ENCODE measurements around the gene NR1D2. TPM values are rescaled to one million over a fixed set of nuclear protein-coding genes. Genes with fewer than 3 reads are reported as not detected.

The NR1D2 gene
- total RNA-seq, 1 experiment from 2014 or later = 9.5 TPM

- intact Hi-C loops (cut with micrococcal nuclease; ENCODE audit: unreplicated experiment) = no loop called here
- BruUV-seq (replicated peaks) = no TSS peak
- TF ChIP-seq SIN3A (IDR thresholded peaks at IDR 0.05; ENCODE audit: borderline replicate concordance, insufficient read depth, low read depth, low read length) = no peak
- no peak for TF ChIP-seq CTCF (IDR thresholded peaks at IDR 0.05)
- TF ChIP-seq, protein P1, sequence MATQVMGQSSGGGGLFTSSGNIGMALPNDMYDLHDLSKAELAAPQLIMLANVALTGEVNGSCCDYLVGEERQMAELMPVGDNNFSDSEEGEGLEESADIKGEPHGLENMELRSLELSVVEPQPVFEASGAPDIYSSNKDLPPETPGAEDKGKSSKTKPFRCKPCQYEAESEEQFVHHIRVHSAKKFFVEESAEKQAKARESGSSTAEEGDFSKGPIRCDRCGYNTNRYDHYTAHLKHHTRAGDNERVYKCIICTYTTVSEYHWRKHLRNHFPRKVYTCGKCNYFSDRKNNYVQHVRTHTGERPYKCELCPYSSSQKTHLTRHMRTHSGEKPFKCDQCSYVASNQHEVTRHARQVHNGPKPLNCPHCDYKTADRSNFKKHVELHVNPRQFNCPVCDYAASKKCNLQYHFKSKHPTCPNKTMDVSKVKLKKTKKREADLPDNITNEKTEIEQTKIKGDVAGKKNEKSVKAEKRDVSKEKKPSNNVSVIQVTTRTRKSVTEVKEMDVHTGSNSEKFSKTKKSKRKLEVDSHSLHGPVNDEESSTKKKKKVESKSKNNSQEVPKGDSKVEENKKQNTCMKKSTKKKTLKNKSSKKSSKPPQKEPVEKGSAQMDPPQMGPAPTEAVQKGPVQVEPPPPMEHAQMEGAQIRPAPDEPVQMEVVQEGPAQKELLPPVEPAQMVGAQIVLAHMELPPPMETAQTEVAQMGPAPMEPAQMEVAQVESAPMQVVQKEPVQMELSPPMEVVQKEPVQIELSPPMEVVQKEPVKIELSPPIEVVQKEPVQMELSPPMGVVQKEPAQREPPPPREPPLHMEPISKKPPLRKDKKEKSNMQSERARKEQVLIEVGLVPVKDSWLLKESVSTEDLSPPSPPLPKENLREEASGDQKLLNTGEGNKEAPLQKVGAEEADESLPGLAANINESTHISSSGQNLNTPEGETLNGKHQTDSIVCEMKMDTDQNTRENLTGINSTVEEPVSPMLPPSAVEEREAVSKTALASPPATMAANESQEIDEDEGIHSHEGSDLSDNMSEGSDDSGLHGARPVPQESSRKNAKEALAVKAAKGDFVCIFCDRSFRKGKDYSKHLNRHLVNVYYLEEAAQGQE (IDR thresholded peaks at IDR 0.05; ENCODE audit: insufficient read depth in 1 of 2, low read depth in 2 of 2, low read length in 1 of 2) = no peak
- TF ChIP-seq TCF7L2 (IDR thresholded peaks at IDR 0.05; ENCODE audit: low read depth, low read length) = no peak
- no peak for TF ChIP-seq POLR2AphosphoS5 (IDR thresholded peaks at IDR 0.05; ENCODE audit: low read depth, low read length)
- DNase-seq (ENCODE audit: low read depth, low spot score) = no peak
- Histone ChIP-seq H3K36me3 (ENCODE audit: control insufficient read depth, insufficient read depth, low read length) (no peaks in the 10 kb centered on the region; the same call in 1 of the 2 replicates), H3K27ac (ENCODE audit: low read length) (no peak overlapping the region), H3K27me3 (ENCODE audit: control insufficient read depth, insufficient read depth, low read length) (no peaks in the 10 kb centered on the region), H3K9me3 (ENCODE audit: control insufficient read depth, insufficient read depth, low read depth, low read length) (no peaks in the 10 kb centered on the region), H3K4me3 (ENCODE audit: low read depth in 2 of 2, low read length in 2 of 2) (no peak overlapping the region), H3K4me1 (ENCODE audit: control insufficient read depth, insufficient read depth, low read length) (no peaks in the 10 kb centered on the region)
- ChIA-PET CTCF (no interaction called here), POLR2A (no interaction called here)
- in situ Hi-C loops (cut with HindIII; ENCODE audit: low pct_unique_long_range_greater_than_20kb, low sequenced_read_pairs) = no loop called here
- no peak for ATAC-seq
Observed at GRCh38 chr3:23904545-23904944, 40.5 kb upstream of the NR1D2 start.

DNA sequence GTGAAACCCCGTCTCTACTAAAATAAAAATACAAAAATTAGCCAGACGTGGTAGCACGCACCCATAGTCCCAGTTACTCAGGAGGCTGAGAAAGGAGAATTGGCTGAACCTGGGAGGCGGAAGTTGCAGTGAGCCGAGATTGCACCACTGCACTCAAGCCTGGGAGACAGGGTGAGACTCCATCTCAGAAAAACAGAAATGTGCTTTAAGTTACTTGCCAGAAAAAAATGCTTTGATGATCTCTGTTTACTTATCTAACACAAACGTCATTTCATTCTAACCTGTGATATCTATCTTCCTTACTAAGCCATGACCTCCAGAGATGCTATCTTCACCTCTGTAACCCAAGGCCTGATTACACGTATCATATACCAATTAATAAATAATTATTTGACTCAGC lies 35.7 kb upstream of the NR1D2 start:
- no TSS peak for BruUV-seq (replicated peaks)
- CTCF ChIA-PET = no interaction called here
- POLR2A ChIA-PET = no interaction called here

More for the DNA sequence above, 35.7 kb upstream of the NR1D2 start:
- no peaks in the 10 kb centered on the region for H3K9me3 ChIP-seq (ENCODE audit: control insufficient read depth, insufficient read depth, low read depth, low read length)
- TF ChIP-seq SIN3A (IDR thresholded peaks at IDR 0.05; ENCODE audit: borderline replicate concordance, insufficient read depth, low read depth, low read length) (no peak), POLR2AphosphoS5 (IDR thresholded peaks at IDR 0.05; ENCODE audit: low read depth, low read length) (no peak), CTCF (IDR thresholded peaks at IDR 0.05) (no peak), TCF7L2 (IDR thresholded peaks at IDR 0.05; ENCODE audit: low read depth, low read length) (no peak)
- TF ChIP-seq, protein P1 (IDR thresholded peaks at IDR 0.05; ENCODE audit: insufficient read depth in 1 of 2, low read depth in 2 of 2, low read length in 1 of 2) = no peak
- no peak overlapping the region for H3K27ac ChIP-seq (ENCODE audit: low read length)
- H3K36me3 ChIP-seq (ENCODE audit: control insufficient read depth, insufficient read depth, low read length) = no peaks in the 10 kb centered on the region; the same call in 1 of the 2 replicates
- DNase-seq (ENCODE audit: low read depth, low spot score) (no peak), ATAC-seq (no peak)
- H3K4me1 ChIP-seq (ENCODE audit: control insufficient read depth, insufficient read depth, low read length) = peaks cover 6% of the 10 kb centered on the region; the same call in 1 of the 2 replicates
- no peak overlapping the region for H3K4me3 ChIP-seq (ENCODE audit: low read depth in 2 of 2, low read length in 2 of 2)
- in situ Hi-C loops (cut with HindIII; ENCODE audit: low pct_unique_long_range_greater_than_20kb, low sequenced_read_pairs) (no loop called here), intact Hi-C loops (cut with micrococcal nuclease; ENCODE audit: unreplicated experiment) (no loop called here)
- H3K27me3 ChIP-seq (ENCODE audit: control insufficient read depth, insufficient read depth, low read length) = no peaks in the 10 kb centered on the region
